ENCODE results near the gene SLC35F6.

SLC35F6 gene

GRCh38 chr2:26767129-26767528 lies 3.0 kb downstream of the SLC35F6 start:
- TF ChIP-seq CTCF (IDR thresholded peaks at IDR 0.05; ENCODE audit: insufficient read depth, low read depth, low read length, missing control alignments) = no peak
- DNase-seq (ENCODE audit: low read depth) = no peak
- H3K4me3 ChIP-seq (ENCODE audit: low read length) = no peak overlapping the region

DNA sequence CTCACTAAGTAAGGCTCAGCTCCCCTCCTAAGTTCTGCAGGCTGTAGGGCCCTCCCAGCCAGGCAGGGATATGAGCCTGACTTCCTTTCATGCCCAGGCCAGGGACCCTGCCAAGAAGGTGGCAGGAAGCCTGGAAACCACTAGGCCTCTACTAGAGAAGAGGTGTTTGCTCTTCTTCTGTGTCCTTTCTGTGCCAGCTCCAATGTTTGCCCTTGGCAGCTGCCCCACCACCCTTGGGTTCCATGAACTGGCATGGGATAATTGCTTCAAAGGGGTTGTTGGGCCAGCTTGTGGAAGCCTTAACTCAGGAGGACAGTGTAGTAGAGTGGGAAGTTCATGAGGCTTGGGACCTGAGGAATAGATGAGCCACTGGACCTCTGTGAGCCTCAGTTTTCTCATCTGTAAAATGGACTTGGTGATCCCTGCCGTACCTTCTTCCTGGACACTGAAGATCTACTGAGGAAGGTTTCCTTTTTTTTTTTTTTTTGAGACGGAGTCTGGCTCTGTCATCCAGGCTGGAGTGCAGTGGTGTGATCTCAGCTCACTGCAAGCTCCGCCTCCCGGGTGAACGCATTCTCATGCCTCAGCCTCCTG lies 3.9 kb downstream of the SLC35F6 start:
- H3K4me3 ChIP-seq (ENCODE audit: low read length) = no peak overlapping the region
- TF ChIP-seq CTCF (IDR thresholded peaks at IDR 0.05; ENCODE audit: insufficient read depth, low read depth, low read length, missing control alignments) = no peak
- DNase-seq (ENCODE audit: low read depth) = no peak

DNA sequence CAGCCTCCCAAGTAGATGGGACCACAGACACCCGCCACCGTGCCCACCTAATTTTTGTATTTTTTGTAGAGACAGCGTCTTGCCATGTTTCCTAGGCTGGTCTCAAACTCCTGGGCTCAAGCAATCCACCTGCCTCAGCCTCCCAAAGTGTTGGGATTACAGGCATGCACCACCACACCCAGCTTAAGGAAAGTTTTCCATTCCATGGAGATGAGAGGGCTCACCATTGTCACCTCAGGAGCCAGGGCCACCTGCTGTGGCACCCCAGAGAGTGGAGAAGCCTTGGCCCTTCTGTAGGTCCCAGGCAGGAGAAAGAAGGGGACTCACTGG lies 4.6 kb downstream of the SLC35F6 start:
- no peak overlapping the region for H3K4me3 ChIP-seq (ENCODE audit: low read length)
- TF ChIP-seq CTCF (IDR thresholded peaks at IDR 0.05; ENCODE audit: insufficient read depth, low read depth, low read length, missing control alignments) = no peak
- DNase-seq (ENCODE audit: low read depth) = no peak

DNA sequence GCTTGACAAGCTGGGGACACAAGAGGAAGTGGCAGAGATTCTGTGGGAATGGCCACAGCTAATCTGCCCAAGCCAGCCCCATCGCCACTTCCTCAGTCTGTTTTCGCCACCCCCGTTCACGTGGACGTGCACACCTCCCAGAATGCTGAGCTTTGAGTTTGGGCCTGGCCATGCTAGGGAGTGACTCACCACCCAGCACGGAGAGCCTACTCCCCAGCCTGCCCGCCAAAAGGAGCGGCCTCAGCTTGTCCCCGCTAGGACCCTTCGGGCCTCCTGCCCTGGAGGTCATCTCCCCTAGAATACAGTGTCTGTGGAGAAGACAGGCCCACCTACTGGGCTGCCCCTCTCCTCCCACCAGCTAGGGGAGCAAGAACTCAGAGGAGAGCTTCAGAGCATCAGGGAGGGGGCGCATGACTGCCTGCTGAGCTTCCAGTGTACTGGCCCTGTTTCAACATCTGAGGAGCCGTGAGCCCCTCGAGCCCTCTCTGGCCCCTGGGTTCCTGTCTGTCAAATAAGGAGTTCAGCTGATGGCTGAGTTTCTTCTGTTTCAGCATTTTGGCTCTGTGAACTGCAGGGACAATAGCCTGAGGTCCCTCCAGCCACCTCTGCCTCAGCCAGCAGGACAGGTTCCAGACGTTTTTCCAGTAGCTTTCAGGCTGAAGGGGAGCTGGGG lies 5.1 kb downstream of the SLC35F6 start:
- TF ChIP-seq CTCF (IDR thresholded peaks at IDR 0.05; ENCODE audit: insufficient read depth, low read depth, low read length, missing control alignments) = no peak
- peak; percentile 87 for DNase-seq (ENCODE audit: low read depth)
- no peak overlapping the region for H3K4me3 ChIP-seq (ENCODE audit: low read length)

- no peak overlapping the region for H3K4me3 ChIP-seq (ENCODE audit: low read length)
- peak; percentile 54 for TF ChIP-seq CTCF (IDR thresholded peaks at IDR 0.05; ENCODE audit: insufficient read depth, low read depth, low read length, missing control alignments)
- DNase-seq (ENCODE audit: low read depth) = peak; percentile 89
These were observed 7.0 kb downstream of the SLC35F6 start for GRCh38 chr2:26770986-26771586.

DNA sequence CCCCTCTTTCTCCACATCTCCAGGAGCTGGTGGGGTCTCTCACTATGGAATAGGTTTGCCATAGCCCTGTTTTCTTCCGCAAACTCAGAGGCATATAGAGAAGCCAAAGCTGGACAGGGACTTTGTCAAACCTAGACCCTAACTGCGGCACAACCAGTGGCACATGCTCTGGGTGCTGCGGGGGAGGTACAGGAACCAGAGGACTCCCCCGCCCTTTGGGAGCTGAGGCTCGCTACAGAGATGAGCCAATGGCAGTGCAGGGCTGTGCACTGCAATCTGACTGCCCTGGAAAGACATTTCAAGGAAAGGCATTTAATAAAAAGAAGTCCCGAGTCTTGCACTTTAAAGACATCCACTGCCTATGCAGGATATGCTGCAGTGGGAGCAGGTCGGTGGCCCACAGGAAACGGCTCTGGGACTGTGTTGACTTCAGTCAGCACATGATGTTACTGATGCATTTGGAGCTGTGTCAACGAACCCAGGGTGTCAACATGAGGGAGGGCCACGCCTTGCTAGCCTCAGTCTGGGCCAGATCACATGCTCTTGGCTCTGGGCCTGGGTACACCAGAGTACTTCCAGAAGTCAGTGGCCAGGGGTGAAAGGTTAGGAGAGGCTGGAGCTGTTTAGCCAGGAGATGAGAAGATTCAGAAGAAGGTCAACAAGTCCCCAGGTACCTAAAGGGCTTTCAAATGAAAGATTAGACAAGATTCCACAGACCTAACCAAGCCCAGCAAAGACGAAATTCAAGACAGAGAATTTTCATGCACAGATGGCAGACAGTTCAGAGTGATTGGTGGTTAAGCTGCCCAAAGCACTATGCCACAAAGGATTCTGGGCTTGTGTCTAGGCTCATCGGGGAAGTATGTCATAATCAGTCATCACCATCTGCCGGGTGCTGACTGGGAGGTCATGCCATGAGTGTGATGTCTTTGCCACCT lies 8.2 kb downstream of the SLC35F6 start:
- H3K4me3 ChIP-seq (ENCODE audit: low read length) = no peak overlapping the region
- TF ChIP-seq CTCF (IDR thresholded peaks at IDR 0.05; ENCODE audit: insufficient read depth, low read depth, low read length, missing control alignments) = no peak
- peak; percentile 49 for DNase-seq (ENCODE audit: low read depth)
